Measurements from ENCODE around the gene THAP7. TPM values are rescaled to one million over a fixed set of nuclear protein-coding genes. Genes with fewer than 3 reads are reported as not detected.
"Not testable (repeated sequence)": the region's sequence is repeated elsewhere in the genome, so short reads cannot be mapped to it uniquely, and the experiment has no call there.

The THAP7 gene
- total and polyA plus RNA-seq, 2 experiments from 2014 or later, result 49.7 to 61.1 TPM

DNA sequence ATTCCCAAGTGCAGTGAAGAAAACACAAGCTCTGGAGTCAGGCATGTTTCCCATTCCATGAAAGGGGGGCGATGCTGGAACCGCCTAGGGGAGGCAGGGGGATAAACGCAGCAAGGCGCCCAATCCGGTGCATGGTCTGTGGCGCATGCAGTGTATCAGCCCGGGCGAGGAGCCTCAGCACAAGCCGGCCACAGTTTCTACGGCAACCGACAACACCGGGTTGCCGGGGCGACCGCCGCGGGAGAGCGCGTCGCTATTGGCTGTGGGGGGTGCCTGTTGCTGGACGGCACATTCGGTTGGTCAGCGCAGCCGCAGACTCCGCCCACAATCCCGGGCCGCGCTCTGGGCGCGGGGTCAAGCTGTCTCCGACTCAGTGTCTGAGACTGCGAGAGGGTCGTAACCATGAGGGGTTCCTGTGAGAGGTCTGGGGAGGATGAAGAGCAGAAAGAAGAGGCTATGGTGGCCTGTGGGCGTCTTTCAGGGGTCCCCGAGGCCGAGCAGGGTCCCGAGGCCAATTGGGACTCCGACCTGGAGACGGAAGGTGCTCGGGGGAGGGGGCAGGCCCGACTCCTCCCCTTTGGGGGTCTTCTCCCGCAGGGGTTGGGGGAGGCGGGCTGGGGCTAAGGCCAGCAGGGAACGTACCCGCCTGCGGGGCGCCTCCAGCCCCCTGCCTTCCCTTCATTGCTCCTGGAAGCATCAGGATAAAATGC is 43.8 kb upstream of the THAP7 start, which contains the start of gene LRRC74B:
LRRC74B (plus strand) TSS at position 362 of the 710 bp plus-strand sequence; CDS start at position 403, 41 bp downstream.
- H3K4me1 ChIP-seq (ENCODE audit: low read depth), result no peaks in the 10 kb centered on the region
- TF ChIP-seq, protein P1, sequence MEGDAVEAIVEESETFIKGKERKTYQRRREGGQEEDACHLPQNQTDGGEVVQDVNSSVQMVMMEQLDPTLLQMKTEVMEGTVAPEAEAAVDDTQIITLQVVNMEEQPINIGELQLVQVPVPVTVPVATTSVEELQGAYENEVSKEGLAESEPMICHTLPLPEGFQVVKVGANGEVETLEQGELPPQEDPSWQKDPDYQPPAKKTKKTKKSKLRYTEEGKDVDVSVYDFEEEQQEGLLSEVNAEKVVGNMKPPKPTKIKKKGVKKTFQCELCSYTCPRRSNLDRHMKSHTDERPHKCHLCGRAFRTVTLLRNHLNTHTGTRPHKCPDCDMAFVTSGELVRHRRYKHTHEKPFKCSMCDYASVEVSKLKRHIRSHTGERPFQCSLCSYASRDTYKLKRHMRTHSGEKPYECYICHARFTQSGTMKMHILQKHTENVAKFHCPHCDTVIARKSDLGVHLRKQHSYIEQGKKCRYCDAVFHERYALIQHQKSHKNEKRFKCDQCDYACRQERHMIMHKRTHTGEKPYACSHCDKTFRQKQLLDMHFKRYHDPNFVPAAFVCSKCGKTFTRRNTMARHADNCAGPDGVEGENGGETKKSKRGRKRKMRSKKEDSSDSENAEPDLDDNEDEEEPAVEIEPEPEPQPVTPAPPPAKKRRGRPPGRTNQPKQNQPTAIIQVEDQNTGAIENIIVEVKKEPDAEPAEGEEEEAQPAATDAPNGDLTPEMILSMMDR (IDR thresholded peaks at IDR 0.05; ENCODE audit: low read depth, low read length), result no peak
- H3K9me3 ChIP-seq (ENCODE audit: low read depth), result no peaks in the 10 kb centered on the region
- DNase-seq (ENCODE audit: low read depth in 1 of 2, low spot score in 1 of 2), result peak; percentile 95 to 96
- H3K36me3 ChIP-seq, result no peaks in the 10 kb centered on the region
- H3K27me3 ChIP-seq, result no peaks in the 10 kb centered on the region
- H3K27ac ChIP-seq, result peak within 1 kb of the TSS; percentile 56
- peak within 1 kb of the TSS; percentile 36 for H3K4me3 ChIP-seq

DNA sequence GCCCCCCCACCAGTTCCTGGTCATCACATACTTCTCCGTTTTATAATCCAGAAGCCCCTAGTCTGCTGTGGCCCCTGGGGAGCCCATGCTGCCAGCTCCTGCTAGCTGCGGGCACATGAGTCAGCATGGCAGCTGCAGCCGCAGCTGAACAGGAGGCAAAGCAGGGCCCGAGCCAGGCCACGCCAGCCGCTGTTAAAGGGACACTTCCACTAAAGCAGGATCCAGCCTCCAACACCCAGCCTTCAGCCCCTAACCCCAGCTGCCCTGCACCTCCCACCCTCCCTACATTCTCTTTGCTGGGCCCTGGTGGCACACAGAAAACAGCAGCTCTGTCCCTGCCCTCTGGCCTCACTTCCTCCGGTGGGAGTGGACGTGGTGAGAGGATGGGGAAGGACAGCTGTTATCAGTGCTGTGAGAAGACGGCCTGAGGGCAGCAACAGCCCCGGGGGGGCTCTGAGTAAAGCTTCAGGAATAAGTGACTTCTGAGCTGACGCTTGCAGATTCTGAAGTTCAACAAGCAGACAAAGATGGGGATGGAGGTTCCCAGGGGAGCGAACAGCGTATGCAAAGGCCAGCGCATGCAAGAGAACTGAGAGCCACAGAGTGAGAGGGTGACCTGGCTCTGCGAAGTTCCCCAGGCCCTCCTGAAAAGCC is 43.1 kb upstream of the THAP7 start:
- H3K36me3 ChIP-seq, result no peaks in the 10 kb centered on the region
- H3K4me3 ChIP-seq, result peak overlapping the region; percentile 36
- peak overlapping the region; percentile 56 for H3K27ac ChIP-seq
- TF ChIP-seq, protein P1 (IDR thresholded peaks at IDR 0.05; ENCODE audit: low read depth, low read length), result no peak
- H3K9me3 ChIP-seq (ENCODE audit: low read depth), result no peaks in the 10 kb centered on the region
- no peaks in the 10 kb centered on the region for H3K4me1 ChIP-seq (ENCODE audit: low read depth)
- no peaks in the 10 kb centered on the region for H3K27me3 ChIP-seq
- DNase-seq (ENCODE audit: low read depth in 1 of 2, low spot score in 1 of 2), result peak in 1 of 2 donors; percentile 71

DNA sequence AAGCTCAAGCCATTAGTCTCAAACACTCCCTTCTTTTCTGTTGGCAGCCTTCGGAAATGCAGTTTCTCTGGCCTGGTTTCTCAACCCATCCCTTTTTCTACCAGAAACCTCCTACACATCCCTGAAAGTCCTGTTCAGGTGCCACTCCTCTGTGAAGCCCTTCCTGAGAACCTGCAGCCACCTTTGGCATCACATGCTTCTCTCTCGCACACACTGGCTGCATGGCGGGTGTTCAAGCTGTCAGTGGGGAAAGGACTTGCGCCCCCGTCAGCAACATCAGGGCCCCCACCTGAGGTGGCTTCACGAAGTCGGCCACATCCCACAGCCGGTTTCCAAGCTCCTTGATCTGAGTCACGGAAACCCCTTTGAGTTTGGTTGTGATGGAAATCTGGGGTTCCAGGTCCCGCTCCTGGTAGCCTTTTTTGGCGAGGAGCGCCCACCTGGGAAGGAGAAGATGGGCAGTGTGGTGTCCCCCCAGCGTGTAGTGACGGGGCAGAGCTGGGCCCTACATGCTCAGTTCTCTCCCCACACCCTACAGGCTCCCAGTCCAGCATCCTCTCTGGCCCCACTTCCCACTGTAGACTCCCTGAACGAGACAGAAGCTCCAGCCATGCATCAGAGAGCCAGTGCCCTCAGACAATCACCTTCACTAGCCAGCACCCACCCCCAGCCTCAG is 42.1 kb upstream of the THAP7 start:
- H3K4me1 ChIP-seq (ENCODE audit: low read depth), result no peaks in the 10 kb centered on the region
- DNase-seq (ENCODE audit: low read depth in 1 of 2, low spot score in 1 of 2), result no peak
- no peaks in the 10 kb centered on the region for H3K9me3 ChIP-seq (ENCODE audit: low read depth)
- TF ChIP-seq, protein P1 (IDR thresholded peaks at IDR 0.05; ENCODE audit: low read depth, low read length), result no peak
- H3K27ac ChIP-seq, result no peak overlapping the region
- no peaks in the 10 kb centered on the region for H3K27me3 ChIP-seq
- H3K36me3 ChIP-seq, result no peaks in the 10 kb centered on the region
- H3K4me3 ChIP-seq, result no peak overlapping the region

DNA sequence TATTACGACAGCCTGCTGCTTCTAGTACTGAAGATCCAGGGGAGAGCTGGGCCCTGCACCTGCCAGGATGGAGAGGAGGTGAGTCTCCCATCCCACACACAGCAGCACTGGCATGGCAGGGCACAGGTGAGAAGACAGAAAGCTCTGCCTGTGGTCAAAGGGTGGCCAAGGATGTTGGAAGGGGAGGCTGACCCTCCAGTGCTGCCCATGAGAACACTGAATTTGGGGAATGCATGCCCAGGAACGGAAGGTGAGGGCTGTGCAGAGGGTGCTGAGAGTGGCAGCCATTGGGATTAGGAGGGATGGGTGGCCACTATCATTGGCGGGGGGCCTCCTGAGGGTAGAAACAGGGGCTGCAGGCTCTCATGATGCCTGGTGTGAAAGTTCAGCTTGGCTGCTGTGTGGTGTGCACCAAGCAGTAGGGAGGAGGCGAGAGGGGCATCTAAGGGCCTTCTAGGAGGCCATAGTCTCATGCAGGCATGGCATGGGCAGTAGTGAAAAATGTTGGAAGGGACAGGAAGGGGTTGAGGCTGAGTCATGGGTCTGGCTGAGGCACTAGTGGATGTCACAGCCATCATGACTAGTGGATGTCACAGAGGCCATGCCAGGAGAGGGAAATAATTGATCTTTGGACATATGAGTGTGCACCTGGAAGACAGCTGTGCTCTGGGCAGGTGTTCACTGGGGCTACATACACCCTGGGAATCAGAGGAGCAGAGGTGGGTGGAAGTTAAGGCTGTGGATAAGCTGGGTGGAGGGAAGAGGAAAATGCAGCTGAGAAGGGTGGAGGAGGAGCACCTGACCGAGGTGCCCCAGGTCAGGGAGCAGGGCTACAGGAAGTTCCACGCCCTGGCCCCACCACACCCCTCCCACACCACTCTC is 41.3 kb upstream of the THAP7 start:
- H3K27ac ChIP-seq, result no peak overlapping the region
- no peaks in the 10 kb centered on the region for H3K36me3 ChIP-seq
- DNase-seq (ENCODE audit: low read depth in 1 of 2, low spot score in 1 of 2), result no peak
- TF ChIP-seq, protein P1 (IDR thresholded peaks at IDR 0.05; ENCODE audit: low read depth, low read length), result no peak
- H3K4me3 ChIP-seq, result no peak overlapping the region
- no peaks in the 10 kb centered on the region for H3K27me3 ChIP-seq
- no peaks in the 10 kb centered on the region for H3K4me1 ChIP-seq (ENCODE audit: low read depth)
- H3K9me3 ChIP-seq (ENCODE audit: low read depth), result no peaks in the 10 kb centered on the region

DNA sequence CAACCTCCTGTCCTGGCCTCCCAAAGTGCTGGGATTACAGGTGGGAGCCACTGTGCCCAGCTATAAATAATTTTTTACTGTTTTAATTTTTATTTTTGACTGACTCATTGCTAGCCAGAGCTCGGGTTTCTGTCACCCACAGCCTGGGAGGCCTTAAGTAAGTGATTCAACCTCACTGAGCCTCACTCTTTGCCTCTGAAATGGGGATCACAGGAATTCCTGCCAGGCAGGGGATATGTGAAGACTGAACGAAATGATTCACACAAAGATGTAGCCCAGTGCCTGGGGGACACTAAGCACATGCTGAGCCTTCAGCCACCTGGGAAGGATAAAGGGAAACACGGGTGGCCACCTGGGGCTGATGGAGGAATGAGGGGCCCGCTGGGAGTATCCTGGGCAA is 40.0 kb upstream of the THAP7 start:
- H3K9me3 ChIP-seq (ENCODE audit: low read depth), result no peaks in the 10 kb centered on the region
- no peaks in the 10 kb centered on the region for H3K4me1 ChIP-seq (ENCODE audit: low read depth)
- no peak overlapping the region for H3K27ac ChIP-seq
- TF ChIP-seq, protein P1 (IDR thresholded peaks at IDR 0.05; ENCODE audit: low read depth, low read length), result no peak
- no peaks in the 10 kb centered on the region for H3K36me3 ChIP-seq
- H3K4me3 ChIP-seq, result no peak overlapping the region
- no peak for DNase-seq (ENCODE audit: low read depth in 1 of 2, low spot score in 1 of 2)
- no peaks in the 10 kb centered on the region for H3K27me3 ChIP-seq

DNA sequence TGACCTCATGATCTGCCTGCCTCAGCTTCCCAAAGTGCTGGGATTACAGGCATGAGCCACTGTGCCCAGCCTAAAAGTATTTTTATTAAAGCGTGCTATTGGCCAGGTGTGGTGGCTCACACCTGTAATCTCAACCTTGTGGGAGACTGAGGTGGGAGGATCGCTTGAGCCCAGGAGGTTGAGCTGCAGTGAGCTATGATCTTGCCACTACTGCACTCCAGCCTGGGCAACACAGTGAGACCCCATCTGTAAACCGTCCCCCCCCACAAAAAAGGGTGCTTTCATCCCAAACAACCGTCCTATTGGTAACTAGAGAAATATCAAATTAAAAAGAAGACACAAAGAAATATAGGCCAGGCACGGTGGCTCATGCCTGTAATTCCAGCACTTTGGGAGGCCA is 37.2 kb upstream of the THAP7 start:
- not testable (repeated sequence) for H3K27ac ChIP-seq; H3K36me3 ChIP-seq; H3K27me3 ChIP-seq; H3K9me3 ChIP-seq (ENCODE audit: low read depth); H3K4me1 ChIP-seq (ENCODE audit: low read depth); DNase-seq (ENCODE audit: low read depth in 1 of 2, low spot score in 1 of 2); H3K4me3 ChIP-seq
